HG03135 (cell line): ENCODE measurements around the gene HMGCS2.
A peak's percentile ranks its signal among the peaks of the same experiment; 100 is the strongest.

Source experiments
- ATAC-seq: cut with Tn5 transposase; IDR thresholded peaks from one replicate; pipeline ENCODE4 v1.9.1; 2021; ENCODE audit warnings: mild to moderate bottlenecking, moderate library complexity; ENCODE audit not compliant: unreplicated experiment

The HMGCS2 gene

DNA sequence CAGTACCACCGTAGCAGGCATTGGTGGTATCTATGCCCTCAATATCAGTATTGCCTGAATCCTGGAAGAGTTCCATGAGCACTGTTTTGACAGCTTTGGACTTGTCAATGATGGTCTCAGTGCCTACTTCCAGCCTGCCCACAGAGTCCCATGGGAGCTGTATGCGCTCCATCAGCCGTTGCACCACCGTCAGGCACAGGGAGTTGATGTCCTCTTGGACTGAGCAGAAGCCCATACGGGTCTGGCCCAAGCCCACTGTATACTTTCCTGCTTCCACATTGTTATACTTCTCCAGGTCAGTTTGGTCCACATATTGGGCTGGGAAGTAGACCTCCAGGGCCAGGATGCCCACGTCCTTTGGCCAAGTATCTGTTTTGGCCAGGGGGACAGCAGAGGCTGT is 4.5 kb downstream of the HMGCS2 start:
- no peak for ATAC-seq

DNA sequence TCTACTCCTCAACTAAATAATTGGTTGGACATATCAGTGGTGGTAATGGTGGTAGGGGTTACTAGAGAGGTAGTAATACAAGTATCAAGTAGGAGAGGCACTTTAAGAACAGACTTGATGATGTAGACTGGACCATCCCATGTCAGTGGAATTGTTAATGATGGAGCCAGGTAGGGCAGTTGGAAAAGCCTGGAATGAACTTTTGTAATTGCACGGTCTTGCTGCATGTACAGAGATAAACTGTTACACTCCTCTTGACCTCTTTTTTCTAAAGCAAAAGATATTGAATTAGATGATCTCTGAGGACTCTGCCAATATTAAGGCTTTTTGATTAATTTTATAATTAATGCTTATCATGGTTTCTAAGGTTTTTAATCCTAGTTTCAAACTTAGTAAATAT is 5.8 kb downstream of the HMGCS2 start:
- no peak for ATAC-seq

DNA sequence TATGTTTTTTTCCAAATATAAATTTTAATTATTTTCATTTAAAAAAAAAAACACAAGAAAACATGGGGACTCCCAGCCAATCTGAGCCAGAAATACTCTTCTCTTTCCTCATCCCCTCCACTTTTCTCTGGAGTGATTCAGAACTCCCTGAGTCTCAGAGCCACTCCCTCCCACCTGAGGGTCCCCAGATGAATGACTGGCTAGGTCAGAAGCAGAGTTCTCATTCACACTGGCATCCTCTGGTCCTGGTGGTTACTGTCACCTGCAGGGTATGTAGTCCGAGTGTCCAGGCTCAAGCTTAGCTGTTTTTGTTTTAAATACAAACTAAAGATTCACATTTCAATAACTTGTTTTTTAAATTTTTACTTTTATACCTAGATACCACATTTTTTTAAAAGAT is 6.3 kb downstream of the HMGCS2 start:
- ATAC-seq = no peak

DNA sequence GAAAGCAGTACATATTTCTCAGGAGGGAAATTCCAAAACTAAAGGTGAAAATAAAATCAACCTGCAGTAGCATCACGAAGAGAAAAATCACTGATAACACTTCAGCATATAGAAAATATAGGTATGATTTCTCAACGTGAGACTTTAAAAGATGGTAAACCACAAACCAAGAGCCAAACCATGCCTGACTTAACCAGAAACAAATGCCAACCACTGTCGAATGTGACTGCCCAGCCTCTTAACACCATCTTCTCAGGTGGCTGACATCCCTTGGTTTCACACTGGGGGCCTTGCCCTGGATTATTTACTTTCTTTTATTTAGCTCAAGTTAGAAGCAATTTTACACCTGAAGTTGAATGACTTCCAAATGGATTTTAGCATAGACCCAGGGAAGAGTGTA is 10.1 kb downstream of the HMGCS2 start:
- ATAC-seq = no peak

DNA sequence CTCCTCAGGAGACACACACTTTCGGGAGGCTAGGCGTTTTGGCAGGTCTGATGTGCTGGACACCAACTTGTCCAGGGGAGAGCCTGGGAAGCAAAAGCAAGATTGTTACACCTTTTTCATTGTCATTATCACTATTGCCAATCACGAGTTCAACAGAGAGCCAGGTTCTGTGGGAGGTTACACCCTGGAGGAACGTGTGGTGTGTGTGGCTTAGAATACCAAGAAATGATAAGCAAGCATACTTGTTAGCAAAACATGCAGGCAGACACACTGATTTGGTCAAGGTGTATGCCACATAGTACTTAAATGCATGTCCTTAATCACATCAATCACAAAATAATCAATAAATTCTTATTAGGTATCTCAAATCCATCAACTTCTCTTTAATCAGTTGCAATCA is 16.1 kb downstream of the HMGCS2 start:
- no peak for ATAC-seq

DNA sequence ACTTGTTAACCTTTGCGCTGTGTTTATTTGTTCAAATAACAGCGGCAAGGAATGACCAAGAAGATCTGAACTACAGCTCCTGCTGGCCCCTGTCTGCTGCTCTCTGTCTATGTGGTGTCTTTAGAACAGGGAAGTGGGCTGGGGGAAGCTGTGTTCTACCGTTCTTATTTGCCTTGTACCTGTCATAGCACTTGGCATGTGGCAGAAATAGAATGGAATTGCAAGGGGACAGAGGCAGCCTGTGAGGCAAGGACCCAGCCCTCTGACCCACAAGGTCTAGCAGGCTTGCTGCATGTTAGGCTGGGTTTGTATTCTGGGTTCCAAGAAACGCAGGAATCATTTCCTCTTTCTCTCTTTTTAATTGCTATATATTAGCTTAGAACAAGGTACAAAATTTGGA is 20.7 kb downstream of the HMGCS2 start:
- ATAC-seq = no peak

DNA sequence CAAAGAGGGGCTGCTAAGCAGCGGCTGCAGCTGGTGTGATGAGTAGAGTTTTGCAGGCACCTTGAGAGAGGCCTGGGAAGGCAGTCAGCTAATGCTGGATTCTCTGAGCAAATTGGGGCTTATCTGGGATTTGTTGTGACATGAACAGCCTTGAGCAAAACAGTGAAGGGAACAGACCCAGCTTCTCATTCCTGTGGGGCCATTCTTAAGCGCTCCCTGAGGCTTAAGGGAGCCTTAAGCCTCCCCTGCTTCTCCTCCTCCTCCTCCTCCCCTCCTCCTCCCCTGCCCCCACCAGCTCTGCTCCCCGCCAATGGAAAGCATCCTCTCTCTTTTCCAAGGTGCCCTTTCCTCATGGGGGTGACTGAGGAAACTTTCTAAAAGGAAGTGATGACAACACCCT is 21.3 kb downstream of the HMGCS2 start:
- ATAC-seq = no peak

DNA sequence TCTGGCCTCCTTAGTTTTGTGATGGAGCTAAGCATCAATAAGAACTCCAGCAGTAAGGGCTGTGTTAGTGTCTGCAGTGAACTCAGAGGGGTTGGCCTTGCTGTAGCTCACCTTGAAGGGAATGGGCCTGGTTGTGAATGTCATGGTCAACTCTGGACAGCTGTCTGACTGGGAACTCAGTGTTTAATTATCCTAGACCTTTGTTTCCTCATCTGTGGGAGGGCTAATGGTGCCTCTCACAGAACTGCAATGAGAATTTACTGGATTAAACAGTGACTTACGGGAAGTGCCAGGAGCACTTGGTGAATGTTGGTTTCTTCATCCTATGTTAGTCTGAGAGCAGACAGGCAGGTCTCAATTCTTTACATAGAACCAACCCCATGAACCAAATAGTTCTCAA is 23.7 kb downstream of the HMGCS2 start:
- ATAC-seq = no peak

DNA sequence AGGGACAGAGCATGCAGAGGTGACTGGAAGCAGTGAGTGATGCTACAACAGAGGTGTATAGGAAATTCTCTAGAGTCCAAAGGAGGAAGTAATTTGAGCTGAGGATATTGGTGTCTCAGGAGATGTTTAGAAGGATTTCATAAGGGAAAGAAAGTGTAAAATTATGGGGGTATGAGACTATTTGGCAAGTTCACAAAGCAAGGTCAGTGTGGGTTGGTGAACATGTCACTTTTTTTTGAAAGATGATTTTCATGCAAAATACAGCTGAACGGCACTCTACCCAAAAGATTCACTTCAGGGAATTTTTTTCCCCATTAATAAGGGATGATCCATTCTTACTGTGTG is 24.1 kb downstream of the HMGCS2 start:
- ATAC-seq = no peak

DNA sequence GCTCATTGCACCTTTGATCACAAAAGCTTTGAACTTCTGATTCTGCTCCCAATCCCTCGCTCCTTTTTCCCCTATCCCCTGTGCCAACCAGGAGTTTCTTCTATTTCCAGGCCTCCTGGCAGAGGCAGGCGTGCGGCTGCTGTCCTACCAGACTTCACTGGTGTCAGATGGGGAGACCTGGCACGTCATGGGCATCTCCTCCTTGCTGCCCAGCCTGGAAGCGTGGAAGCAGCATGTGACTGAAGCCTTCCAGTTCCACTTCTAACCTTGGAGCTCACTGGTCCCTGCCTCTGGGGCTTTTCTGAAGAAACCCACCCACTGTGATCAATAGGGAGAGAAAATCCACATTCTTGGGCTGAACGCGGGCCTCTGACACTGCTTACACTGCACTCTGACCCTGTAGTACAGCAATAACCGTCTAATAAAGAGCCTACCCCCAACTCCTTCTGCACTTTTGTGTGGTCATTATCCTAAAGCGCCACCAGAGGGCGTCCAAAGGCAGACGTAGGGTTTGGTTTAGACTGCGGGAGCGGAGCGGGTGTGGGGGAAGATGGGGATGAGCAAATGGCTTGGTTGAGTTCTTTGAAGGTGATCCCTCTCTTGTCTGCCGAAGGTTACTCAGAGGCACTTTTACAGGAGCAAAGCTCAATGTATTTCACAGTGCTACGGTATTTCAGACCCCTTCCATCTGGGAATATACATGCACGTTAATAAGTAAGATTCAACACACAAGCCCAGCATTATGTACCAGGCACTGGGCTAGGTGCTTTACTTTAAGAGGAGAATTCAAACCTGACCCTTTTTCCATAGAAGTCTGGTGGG is 24.7 kb downstream of the HMGCS2 start:
- peak; percentile 67 for ATAC-seq

DNA sequence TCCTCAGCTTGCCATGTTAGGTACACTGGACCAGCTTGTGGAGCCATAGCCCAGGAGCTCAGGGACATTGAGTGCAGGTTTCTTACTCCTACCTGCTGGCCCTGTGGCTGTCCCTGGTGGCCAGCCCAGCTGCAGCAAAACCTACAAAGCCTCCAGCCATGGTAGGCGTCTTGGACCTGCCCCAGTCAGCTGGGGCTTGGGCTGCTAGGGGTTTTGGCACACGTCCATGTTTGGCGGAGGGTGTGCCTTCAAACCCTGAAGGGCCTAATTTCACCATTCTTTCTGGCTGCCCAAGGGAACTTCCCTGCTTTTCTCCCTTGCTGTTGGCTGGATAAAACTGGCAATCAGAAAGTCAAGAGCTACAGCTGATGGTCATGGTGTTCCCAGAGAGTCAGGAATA is 25.4 kb downstream of the HMGCS2 start:
- ATAC-seq = no peak

DNA sequence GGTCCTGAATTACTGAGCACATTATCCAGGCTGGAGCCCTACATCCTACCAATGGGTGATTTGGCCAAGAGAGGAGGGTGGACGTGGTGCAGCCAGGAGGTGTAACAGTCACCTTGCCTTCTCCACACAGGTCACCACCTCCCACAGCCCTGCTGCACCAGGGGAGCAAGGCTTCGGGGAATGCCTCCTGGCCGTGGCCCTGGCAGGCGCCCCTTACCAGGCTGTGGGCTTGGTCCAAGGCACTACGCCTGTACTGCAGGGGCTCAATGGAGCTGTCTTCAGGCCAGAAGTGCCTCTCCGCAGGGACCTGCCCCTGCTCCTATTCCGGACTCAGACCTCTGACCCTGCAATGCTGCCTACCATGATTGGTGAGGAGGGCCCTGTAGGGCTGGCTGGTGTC is 26.0 kb downstream of the HMGCS2 start:
- no peak for ATAC-seq

DNA sequence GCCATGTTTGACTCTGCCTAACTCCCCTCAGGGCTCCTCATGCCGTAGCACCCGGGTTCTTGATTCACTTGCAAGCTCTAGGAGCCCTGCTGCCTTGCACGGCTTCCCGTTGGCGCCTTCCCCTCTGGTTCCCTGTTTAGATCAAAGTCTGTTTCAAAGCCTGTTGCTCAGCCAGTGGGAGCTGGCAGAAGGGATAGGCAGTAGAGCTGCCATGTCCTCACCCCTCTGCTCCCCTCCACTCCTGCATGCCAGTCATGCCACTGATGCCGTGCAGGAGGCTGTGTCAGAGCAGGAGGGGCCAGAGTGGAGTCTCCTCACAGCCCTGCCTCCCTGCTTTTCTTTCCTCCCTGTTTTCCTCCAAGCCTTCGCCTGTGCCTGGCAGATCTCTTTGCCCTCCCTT is 26.5 kb downstream of the HMGCS2 start:
- no peak for ATAC-seq

DNA sequence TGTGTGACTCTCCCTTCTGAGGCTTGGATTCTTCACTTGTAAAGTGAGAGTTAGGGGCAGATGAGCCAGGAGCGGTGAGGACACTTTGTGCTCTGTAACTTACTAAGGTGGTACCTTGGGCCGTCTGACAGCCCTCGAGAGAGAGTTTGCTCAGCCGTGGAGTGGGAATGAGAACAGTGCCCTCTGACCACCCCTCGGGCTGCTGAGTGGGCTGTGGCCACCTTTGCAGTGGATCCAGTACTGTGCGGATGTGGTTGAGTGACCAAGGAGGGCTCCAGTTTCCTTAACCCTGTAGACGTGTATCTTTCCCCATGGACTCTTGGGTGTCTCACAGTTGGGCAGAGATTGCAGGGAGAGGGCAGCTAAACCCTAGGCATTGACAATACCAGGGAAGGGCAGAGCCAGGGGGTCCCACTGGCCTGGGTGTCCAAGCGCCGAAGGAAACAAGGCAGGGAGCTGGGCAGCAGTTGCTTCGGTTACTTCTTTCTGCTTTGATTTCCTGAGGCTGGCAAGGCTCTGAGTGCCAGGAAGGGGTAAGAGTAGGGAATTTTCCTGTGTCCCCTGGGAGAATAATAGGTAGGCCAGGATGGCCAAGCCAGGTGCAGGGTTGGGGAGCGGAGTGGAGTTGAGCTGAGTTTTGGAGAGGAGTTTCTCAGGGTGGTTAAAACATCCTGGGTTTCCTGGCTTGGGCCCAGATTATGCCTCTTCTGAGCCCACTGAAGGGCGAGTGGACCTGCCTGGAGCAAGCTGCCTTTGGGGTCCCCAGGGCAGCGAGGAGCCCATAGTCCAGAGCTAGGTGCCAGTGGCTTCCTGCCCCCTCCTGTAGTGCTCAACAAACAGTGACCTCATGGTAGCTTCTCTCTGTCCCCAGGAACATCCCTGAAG is 27.6 kb downstream of the HMGCS2 start:
- no peak for ATAC-seq

DNA sequence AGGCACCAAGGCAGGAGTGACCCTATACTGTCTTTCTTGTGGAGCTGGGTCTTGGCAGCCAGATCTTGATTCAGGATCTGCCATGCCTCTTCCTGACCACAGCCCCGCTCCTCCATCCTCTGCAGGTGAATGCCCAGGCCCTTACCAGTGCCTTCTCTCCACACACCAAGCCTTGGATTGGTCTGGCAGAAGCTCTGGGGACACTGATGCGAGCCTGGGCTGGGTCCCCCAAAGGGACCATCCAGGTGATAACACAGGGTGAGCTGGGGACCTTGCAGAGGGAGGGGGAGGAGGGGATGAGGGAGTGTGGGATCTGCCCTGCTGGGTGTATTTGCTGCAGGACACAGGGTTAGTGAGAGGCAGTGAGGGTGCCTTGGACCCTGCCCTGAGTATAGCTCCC is 28.4 kb downstream of the HMGCS2 start:
- no peak for ATAC-seq

DNA sequence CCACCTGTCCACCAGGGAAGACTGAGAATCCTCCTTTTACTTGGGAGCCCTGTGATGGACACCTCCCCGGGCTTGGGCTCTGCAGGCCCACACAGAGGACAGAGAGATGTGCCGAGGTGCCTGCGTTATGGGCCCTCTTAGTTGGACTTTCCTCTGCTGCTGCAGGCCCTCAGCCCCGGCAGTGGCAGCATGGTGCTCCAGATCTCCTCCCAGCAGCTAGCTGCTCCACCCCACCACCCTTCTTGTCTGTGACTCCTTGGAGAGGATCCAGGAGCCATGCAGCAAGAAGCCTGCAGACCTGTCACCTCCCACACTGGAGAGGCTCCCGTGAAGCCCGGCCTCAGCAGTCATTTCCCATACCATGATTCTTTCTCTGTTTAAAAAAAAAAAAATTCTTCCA is 29.6 kb downstream of the HMGCS2 start:
- ATAC-seq = no peak

DNA sequence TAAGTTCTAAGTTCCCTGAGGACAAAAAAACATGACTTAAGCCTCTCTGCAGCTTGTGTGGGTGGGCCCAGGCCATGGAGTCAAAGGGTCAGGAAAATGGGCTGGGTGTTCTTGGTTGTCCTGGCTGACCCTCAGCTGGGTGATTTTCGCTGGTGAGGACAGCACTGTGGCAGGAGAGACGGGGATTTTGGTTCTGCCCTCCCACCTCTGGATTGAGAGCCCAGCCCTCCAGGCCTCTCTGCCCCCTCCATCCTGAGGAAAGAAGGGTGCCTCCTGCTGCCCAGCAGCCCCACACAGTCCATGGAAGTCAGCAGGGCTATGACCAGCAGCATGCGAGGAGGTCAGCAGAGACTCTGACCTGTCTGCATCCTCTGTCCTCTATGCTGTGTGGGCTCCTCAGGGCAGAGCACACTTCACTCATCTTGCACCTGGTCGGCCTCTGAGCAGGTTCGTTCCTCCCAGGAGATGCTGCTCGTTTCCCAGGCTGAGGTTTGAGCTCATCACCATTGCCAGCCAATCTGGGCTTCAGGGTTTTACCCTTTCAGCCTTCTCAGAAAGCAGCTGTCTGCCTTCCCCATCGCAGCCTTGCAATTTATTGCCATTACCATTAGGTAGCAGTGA is 30.5 kb downstream of the HMGCS2 start:
- ATAC-seq = no peak

DNA sequence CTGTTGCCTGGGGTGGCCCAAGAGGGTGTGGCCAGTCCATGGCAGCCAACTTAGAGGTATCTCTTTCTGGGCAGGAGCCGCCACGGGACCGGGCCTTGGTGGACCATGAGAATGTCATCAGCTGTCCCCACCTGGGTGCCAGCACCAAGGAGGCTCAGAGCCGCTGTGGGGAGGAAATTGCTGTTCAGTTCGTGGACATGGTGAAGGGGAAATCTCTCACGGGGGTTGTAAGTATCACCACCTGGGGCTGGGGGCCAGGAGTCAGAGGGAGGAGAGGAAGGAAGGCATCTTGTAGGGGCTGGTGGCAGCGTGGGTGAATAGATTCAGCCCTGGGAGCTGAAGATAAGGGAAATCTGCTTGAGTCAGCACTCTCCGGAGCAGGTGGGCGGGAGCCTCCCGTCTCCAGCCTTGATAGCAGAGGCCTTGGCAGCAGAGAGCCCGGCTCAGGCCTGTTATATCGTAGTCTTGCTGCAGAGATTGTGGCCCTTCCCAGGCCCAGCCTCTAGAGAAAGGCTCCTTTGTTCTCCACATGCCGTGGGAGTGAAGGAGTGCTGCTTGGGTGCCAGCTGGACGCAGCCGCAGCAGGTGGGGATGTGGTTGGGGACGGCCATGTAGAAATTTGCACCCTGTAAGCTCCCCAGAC is 31.5 kb downstream of the HMGCS2 start:
- ATAC-seq = no peak

DNA sequence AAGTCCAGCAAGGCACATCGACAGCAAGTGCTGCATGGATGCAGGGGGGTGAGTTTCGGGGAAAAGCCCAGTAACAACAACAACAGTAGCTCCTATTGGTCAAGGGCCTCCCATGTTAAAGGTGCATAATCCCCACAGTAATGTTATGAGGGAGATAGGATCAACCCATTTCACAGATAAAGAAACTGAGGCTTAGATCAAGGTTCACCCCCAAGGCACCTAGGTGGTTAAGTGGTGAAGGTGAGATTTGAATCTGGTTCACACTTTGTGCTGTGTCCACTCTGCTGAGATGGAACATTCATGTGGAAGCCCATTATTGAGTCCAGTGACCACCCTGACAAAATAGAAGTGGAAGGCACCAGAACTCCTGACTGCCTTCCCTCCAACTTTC is 32.1 kb downstream of the HMGCS2 start:
- no peak for ATAC-seq

DNA sequence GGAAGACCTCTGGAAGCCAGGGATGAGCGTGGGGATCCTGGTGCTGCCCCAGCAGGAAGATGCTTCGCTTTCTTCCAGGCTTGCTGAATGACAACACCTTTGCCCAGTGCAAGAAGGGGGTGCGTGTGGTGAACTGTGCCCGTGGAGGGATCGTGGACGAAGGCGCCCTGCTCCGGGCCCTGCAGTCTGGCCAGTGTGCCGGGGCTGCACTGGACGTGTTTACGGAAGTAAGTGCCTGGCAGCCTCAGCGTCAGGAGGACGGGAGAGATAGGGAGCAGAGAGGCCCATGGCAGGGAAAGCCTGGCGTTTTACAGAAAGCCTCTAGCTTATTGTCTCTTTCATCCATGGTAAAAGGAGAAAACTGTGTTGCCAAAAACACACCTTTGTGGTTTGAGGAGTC is 33.5 kb downstream of the HMGCS2 start:
- ATAC-seq = no peak

DNA sequence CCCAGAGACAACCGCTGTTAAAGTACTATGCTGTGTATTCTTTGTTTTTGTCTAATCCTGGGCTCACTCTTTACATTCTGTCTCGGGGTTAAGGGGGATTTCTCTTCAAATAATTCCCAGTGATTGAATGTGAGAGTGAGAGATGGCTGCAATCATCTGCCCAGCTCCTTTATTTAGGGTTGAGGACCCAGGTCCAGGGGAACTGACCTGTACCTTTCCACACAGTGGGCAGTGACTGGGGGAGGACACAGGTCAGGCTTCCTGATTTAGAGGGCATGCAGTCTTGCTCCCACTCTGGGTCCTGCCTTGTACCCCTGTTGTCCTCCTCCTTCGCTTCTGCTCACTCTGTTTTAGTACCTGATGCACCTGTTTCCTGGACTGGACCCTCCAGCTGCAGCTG is 35.0 kb downstream of the HMGCS2 start:
- ATAC-seq = no peak
